Measurements from ENCODE around the gene RASSF8.

Gene RASSF8

GRCh38 chr12:26062566-26062965 lies 104.1 kb downstream of the RASSF8 start:
- no peak for DNase-seq

GRCh38 chr12:26065451-26065850 lies 107.0 kb downstream of the RASSF8 start:
- no peak for DNase-seq

GRCh38 chr12:26068503-26068902 lies 110.0 kb downstream of the RASSF8 start:
- DNase-seq: no peak

GRCh38 chr12:26069796-26070195 lies 111.3 kb downstream of the RASSF8 start:
- no peak for DNase-seq

GRCh38 chr12:26077915-26078702 lies 119.6 kb downstream of the RASSF8 start:
- no peak for DNase-seq

- no peak for DNase-seq
Measured at GRCh38 chr12:26080911-26081310, 122.4 kb downstream of the RASSF8 start.

- no peak for DNase-seq
Measured at GRCh38 chr12:26086936-26087335, 128.5 kb downstream of the RASSF8 start.

GRCh38 chr12:26088998-26089397 lies 130.5 kb downstream of the RASSF8 start:
- no peak for DNase-seq

GRCh38 chr12:26090836-26091510 lies 132.5 kb downstream of the RASSF8 start:
- no peak for DNase-seq

- no peak for DNase-seq
Measured at GRCh38 chr12:26091822-26092221, 133.3 kb downstream of the RASSF8 start.

- DNase-seq: no peak
Measured at GRCh38 chr12:26092346-26093105, 134.0 kb downstream of the RASSF8 start.

- DNase-seq: no peak
Measured at GRCh38 chr12:26095186-26095585, 136.7 kb downstream of the RASSF8 start.

- DNase-seq: no peak
Measured at GRCh38 chr12:26096036-26096435, 137.6 kb downstream of the RASSF8 start.

GRCh38 chr12:26097046-26097878 lies 138.8 kb downstream of the RASSF8 start:
- peak; percentile 57 to 62 for DNase-seq

- no peak for DNase-seq
Measured at GRCh38 chr12:26100666-26101349, 142.3 kb downstream of the RASSF8 start.

- DNase-seq: no peak
Measured at GRCh38 chr12:26101350-26101734, 142.9 kb downstream of the RASSF8 start.

GRCh38 chr12:26101763-26102162 lies 143.3 kb downstream of the RASSF8 start:
- DNase-seq: no peak

- no peak for DNase-seq
Measured at GRCh38 chr12:26102953-26103352, 144.5 kb downstream of the RASSF8 start.

GRCh38 chr12:26106347-26106746 lies 147.9 kb downstream of the RASSF8 start:
- DNase-seq: no peak

GRCh38 chr12:26108915-26109314 lies 150.4 kb downstream of the RASSF8 start:
- no peak for DNase-seq

- no peak for DNase-seq
Measured at GRCh38 chr12:26109343-26109881, 150.9 kb downstream of the RASSF8 start.

GRCh38 chr12:26112232-26112631 lies 153.8 kb downstream of the RASSF8 start:
- DNase-seq: no peak
